Heart right ventricle (tissue), 16 donors: ENCODE data around the gene CLASP2. TPM values are rescaled to one million over a fixed set of nuclear protein-coding genes. Genes with fewer than 3 reads are reported as not detected.

Experiments
- ATAC-seq, 8 donors: fragments of 200-7000 bp; cut with Tn5 transposase; one replicate each; pipeline ENCODE4 v1.9.1; 2020; ENCODE audit warnings: mild to moderate bottlenecking in 8 of 8, moderate library complexity in 8 of 8, moderate number of reproducible peaks in 1 of 8
- DNase-seq, 2 donors: peaks; one replicate each; pipeline ENCODE4 v3.0.0-alpha.2; 2020
- H3K27ac ChIP-seq, 10 donors: fragments of 200-600 bp; sonication (generic) in 2 of 10; one replicate each; pipeline versions ENCODE4 v1.5.0 to v1.8.0; 2020 to 2022; ENCODE audit warnings: mild to moderate bottlenecking in 3 of 10
- H3K27me3 ChIP-seq, 7 donors: fragments of 200-600 bp; one replicate each; pipeline ENCODE4 v1.8.0; 2021 to 2022; ENCODE audit warnings: mild to moderate bottlenecking in 2 of 7
- H3K36me3 ChIP-seq, 9 donors: fragments of 200-600 bp; sonication (generic) in 1 of 9; one replicate each; pipeline versions ENCODE4 v1.5.0 to v1.8.0; 2020 to 2022; ENCODE audit warnings: mild to moderate bottlenecking in 2 of 9
- H3K4me1 ChIP-seq, 9 donors: fragments of 200-600 bp; sonication (generic) in 1 of 9; one replicate each; pipeline versions ENCODE4 v1.5.0 to v1.8.0; 2020 to 2022; ENCODE audit warnings: mild to moderate bottlenecking in 4 of 9
- H3K4me3 ChIP-seq, 10 donors: fragments of 200-600 bp; sonication (generic) in 2 of 10; one replicate each; pipeline versions ENCODE4 v1.5.0 to v1.8.0; 2020 to 2022; ENCODE audit warnings: mild to moderate bottlenecking in 7 of 10, moderate library complexity in 2 of 10
- H3K9me3 ChIP-seq, 11 donors: fragments of 200-600 bp in 10 of 11; sonication (generic) in 2 of 11; one replicate each; pipeline versions ENCODE4 v1.5.0 to v1.8.0; 2013 to 2022; ENCODE audit warnings: mild to moderate bottlenecking in 2 of 11, control low read depth in 1 of 11, moderate library complexity in 1 of 11
- WGBS, 2 donors: extraction: QIAGEN DNeasy Blood & Tissue Kit; methylation state at CpG; one replicate each; pipeline ENCODE4 v1.1.7; 2013; ENCODE audit warnings: inconsistent platforms in 1 of 2; 5-methylcytosine and 5-hydroxymethylcytosine counted together
- intact Hi-C, 10 donors: fragments of 100-400 bp; cut with DNase I; formaldehyde crosslinking; loops; one replicate each; pipeline versions ENCODE4 v1.11.1 to v1.14.2; 2022
- polyA plus RNA-seq, 2 donors: library from polyadenylated mRNA; stranded (reverse); fragments of 200-250 nt; gene quantifications; one replicate each; pipeline ENCODE4 v1.2.3, GENCODE V29; 2013
- total RNA-seq, 10 donors: library from RNA; stranded (reverse); fragmentation: NEBNext Ultra II Directional in 3 of 10; extraction: Animal tissue kit (Norgen Biotek cat#: 25700) in 3 of 10; gene quantifications; one replicate each; pipeline versions ENCODE4 v1.2.1 to v1.2.4, GENCODE V29; 2021 to 2023
- TF ChIP-seq, protein P1 (sequence below), 9 donors: fragments of 200-600 bp; sonication (generic) in 2 of 9; IDR thresholded peaks; one replicate each; pipeline versions ENCODE4 v1.5.0 to v1.8.0; 2021 to 2022; ENCODE audit warnings: antibody characterized with exemption in 9 of 9, mild to moderate bottlenecking in 5 of 9, moderate library complexity in 1 of 9
- donor health status: Arrhythmogenic right ventricular cardiomyopathy.
- donor health status: ischemic (EF 13 %, LVEDD 7.1; RV severe dilation, severe dysfunction).
- donor health status: healthy with polysubstance abuse.
- donor health status: DM: no; HTN: yes; CAD: no.
- donor health status: DM: no; HTN: no; CAD: no.
- donor health status: ischemic (EF 25% LVEDD 6.9; RV normal size, moderate dysfunction).
- donor health status: ischemic (EF 25% LVEDD 5.7; RV mildly dilated, moderate dysfunction).
- donor health status: healthy.
- donor health status: DM: yes; HTN: yes; CAD: no.
- donor health status: Ischemic cardiomyopathy.
- donor health status: ischemic (EF 35%, LVEDD 5.7; RV mildly dilated, moderate dysfunction).
- donor health status: nonischemic (EF 11% LVEDD 7.7; RV severe dilation, severe dysfunction).
- donor health status: DM: yes; HTN: yes; CAD: no.
- donor health status: PGD.
- donor health status: ischemic (EF 29% LVEDD 5.4; RV normal size, mild dysfunction).
- donor health status: nonischemic (EF 23%, LVEDD 6.1; RV moderate dilation, normal function).

The CLASP2 gene
- total and polyA plus RNA-seq, 12 donors = 9.7 to 107 (median 84.9) TPM

DNA sequence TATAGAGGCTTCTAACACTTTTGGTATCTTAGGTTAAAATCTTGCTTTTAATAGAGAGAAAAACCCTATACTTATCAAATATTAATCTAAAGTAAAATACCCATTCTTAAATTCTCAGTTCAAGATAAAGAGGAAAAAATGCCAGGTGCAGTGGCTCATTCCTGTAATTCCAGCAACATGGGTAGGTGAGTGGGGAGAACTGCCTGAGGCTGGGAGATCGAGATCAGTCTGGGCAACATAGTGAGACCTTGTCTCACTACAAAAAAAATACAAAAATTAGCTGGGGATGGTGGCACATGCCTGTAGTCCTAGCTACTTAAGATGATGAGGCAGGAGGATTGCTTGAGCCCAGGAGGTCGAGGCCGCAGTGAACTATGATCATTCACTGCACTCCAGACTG is 135.8 kb downstream of the CLASP2 start:
- intact Hi-C loops = no loop called here
- Histone ChIP-seq H3K9me3 (no peaks in the 10 kb centered on the region), H3K27ac (no peak overlapping the region), H3K27me3 (no peaks in the 10 kb centered on the region), H3K4me3 (no peak overlapping the region), H3K4me1 (peaks cover 0 to 4% (median 0%) of the 10 kb centered on the region in 9 donors), H3K36me3 (peaks cover 0 to 96% (median 27%) of the 10 kb centered on the region in 9 donors)
- ATAC-seq = no peak
- TF ChIP-seq, protein P1, sequence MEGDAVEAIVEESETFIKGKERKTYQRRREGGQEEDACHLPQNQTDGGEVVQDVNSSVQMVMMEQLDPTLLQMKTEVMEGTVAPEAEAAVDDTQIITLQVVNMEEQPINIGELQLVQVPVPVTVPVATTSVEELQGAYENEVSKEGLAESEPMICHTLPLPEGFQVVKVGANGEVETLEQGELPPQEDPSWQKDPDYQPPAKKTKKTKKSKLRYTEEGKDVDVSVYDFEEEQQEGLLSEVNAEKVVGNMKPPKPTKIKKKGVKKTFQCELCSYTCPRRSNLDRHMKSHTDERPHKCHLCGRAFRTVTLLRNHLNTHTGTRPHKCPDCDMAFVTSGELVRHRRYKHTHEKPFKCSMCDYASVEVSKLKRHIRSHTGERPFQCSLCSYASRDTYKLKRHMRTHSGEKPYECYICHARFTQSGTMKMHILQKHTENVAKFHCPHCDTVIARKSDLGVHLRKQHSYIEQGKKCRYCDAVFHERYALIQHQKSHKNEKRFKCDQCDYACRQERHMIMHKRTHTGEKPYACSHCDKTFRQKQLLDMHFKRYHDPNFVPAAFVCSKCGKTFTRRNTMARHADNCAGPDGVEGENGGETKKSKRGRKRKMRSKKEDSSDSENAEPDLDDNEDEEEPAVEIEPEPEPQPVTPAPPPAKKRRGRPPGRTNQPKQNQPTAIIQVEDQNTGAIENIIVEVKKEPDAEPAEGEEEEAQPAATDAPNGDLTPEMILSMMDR (IDR thresholded peaks at IDR 0.05) = no peak
- DNase-seq = no peak
- WGBS, 2 donors = 90 to 96% methylated on average over 3 of the region's 3 CpGs

DNA sequence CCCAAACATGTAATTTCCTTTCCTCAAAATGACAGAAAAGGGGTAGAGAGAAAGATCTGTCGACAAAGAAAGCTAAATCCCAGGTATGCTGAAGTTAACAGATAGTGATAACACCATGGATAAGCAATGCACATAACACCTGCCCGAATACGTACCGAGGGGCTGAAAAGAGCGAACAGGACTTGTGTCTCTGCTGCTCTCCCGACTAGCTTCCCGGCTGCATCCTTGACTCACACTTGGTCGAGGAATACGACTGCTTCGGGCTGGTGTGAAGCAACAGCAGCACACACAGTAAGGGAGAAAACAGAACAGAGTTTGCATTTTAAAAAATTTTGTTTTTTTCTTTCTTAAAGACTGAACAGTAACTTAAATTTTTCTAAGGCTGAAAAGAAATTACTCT is 136.4 kb downstream of the CLASP2 start:
- WGBS, 2 donors = 87 to 89% methylated on average over 10 of the region's 10 CpGs
- TF ChIP-seq, protein P1 (IDR thresholded peaks at IDR 0.05) = no peak
- Histone ChIP-seq H3K4me3 (no peak overlapping the region), H3K27me3 (no peaks in the 10 kb centered on the region), H3K9me3 (no peaks in the 10 kb centered on the region), H3K4me1 (peaks cover 0 to 4% (median 0%) of the 10 kb centered on the region in 9 donors), H3K36me3 (peaks cover 0 to 96% (median 31%) of the 10 kb centered on the region in 9 donors), H3K27ac (no peak overlapping the region)
- intact Hi-C loops = no loop called here
- DNase-seq (no peak), ATAC-seq (no peak)

DNA sequence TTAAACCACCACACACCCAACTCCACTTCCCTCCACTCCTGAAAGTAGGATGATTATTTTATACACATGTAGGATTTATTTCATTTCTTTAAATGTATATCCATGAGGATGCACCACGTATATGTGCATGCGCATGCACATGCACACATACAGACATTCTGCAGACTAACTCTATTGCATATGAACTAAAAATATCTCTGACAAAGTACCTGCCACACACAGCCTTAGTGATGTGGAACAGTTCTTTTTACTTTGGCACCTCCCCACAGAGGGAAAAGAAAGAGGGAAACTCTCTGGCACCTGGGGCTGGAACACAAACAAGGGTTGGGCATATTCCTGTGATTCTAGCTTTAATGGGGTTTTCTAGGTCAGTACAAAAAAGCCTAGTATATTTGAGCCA is 138.2 kb downstream of the CLASP2 start:
- 76 to 79% methylated on average over 2 of the region's 2 CpGs for WGBS, 2 donors
- no peaks in the 10 kb centered on the region for H3K9me3 ChIP-seq
- TF ChIP-seq, protein P1 (IDR thresholded peaks at IDR 0.05) = no peak
- peaks cover 0 to 4% (median 0%) of the 10 kb centered on the region in 9 donors for H3K4me1 ChIP-seq
- ATAC-seq = peak in 6 of 8 donors; percentile 48 to 83 (median 64)
- H3K4me3 ChIP-seq = no peak overlapping the region
- peaks cover 0 to 96% (median 36%) of the 10 kb centered on the region in 9 donors for H3K36me3 ChIP-seq
- intact Hi-C loops = no loop called here
- no peak overlapping the region for H3K27ac ChIP-seq
- DNase-seq = no peak
- H3K27me3 ChIP-seq = no peaks in the 10 kb centered on the region

DNA sequence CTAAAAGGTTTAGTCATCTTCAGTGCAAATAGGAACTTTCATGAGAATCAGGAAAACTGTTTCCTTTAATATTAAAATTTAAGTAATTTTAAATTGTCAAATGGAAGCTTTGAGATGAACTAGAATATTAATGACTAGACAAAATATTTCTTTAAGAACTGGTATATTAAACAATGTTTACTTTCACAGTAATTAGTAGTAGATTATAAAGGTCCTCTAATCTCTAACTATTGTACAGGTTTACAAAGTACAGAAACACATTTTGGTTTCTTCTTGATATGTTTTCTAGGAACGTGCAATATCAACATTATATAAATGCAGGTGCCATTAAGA is 138.9 kb downstream of the CLASP2 start:
- 82 to 83% methylated on average over 1 of the region's 1 CpG for WGBS, 2 donors
- H3K27ac ChIP-seq = no peak overlapping the region
- TF ChIP-seq, protein P1 (IDR thresholded peaks at IDR 0.05) = no peak
- intact Hi-C loops = no loop called here
- no peak overlapping the region for H3K4me3 ChIP-seq
- no peaks in the 10 kb centered on the region for H3K27me3 ChIP-seq
- no peak for DNase-seq
- no peaks in the 10 kb centered on the region for H3K9me3 ChIP-seq
- peaks cover 0 to 96% (median 35%) of the 10 kb centered on the region in 9 donors for H3K36me3 ChIP-seq
- H3K4me1 ChIP-seq = peaks cover 0 to 4% (median 0%) of the 10 kb centered on the region in 9 donors
- ATAC-seq = no peak
